Activated B cell treated with CpG ODN at 0.5 μM for 24 hours (primary cell): ENCODE results near the gene HLCS. TPM values are rescaled to one million over a fixed set of nuclear protein-coding genes. Genes with fewer than 3 reads are reported as not detected.

Experiments used
- ATAC-seq: fragments of 200-7000 bp; cut with Tn5 transposase; one replicate; pipeline ENCODE4 v1.10.0; 2021; ENCODE audit warnings: low read depth, mild to moderate bottlenecking, moderate library complexity
- CTCF ChIA-PET: fragments of 350-600 bp; sonication (Branson Sonifier 250); formaldehyde crosslinking; loops from one replicate; lab custom pipeline; 2021; ENCODE audit warnings: antibody characterized with exemption; lab: Charles Lee
- POLR2A ChIA-PET: fragments of 350-600 bp; sonication (Branson Sonifier 250); formaldehyde crosslinking; loops from one replicate; lab custom pipeline; 2021; ENCODE audit warnings: antibody characterized with exemption; lab: Charles Lee
- DNase-seq: peaks from one replicate; pipeline ENCODE4 v3.0.0; 2022
- H3K27ac Mint-ChIP-seq: one replicate; pipeline ENCODE4 v1.8.0; 2020; ENCODE audit warnings: mixed read lengths
- H3K27me3 Mint-ChIP-seq: one replicate; pipeline ENCODE4 v1.8.0; 2021; ENCODE audit warnings: mixed read lengths
- H3K36me3 Mint-ChIP-seq: one replicate; pipeline ENCODE4 v1.8.0; 2021; ENCODE audit warnings: low read depth, mixed read lengths
- H3K4me1 Mint-ChIP-seq: one replicate; pipeline ENCODE4 v1.8.0; 2021; ENCODE audit warnings: mixed read lengths
- H3K4me3 Mint-ChIP-seq: one replicate; pipeline ENCODE4 v1.8.0; 2020; ENCODE audit warnings: mild to moderate bottlenecking, mixed read lengths
- H3K9me3 Mint-ChIP-seq: one replicate; pipeline ENCODE4 v1.8.0; 2020; ENCODE audit warnings: mixed read lengths
- CTCF ChIP-seq: fragments of 200-600 bp; IDR thresholded peaks from one replicate; pipeline ENCODE4 v1.8.0; 2022; ENCODE audit warnings: antibody characterized with exemption, mild to moderate bottlenecking
- intact Hi-C: fragments of 100-400 bp; cut with micrococcal nuclease; formaldehyde crosslinking; loops from one replicate; pipeline ENCODE4 v1.15.1; 2024
- total RNA-seq: library from RNA; stranded (reverse); gene quantifications from 2 replicates; pipeline ENCODE4 v1.2.3, GENCODE V29; 2022

The HLCS gene
- total RNA-seq, 1 donor from 2014 or later = 10.6 TPM

- intact Hi-C loops = no loop called here
- no peak overlapping the region for H3K4me3 Mint-ChIP-seq
- no peak overlapping the region for H3K27ac Mint-ChIP-seq
- H3K4me1 Mint-ChIP-seq = no peaks in the 10 kb centered on the region
- TF ChIP-seq CTCF = no peak
- no peak for DNase-seq
- ChIA-PET CTCF (no interaction called here), POLR2A (no interaction called here)
- no peaks in the 10 kb centered on the region for H3K36me3 Mint-ChIP-seq
- no peak for ATAC-seq
- no peaks in the 10 kb centered on the region for H3K9me3 Mint-ChIP-seq
- H3K27me3 Mint-ChIP-seq = peaks cover 21% of the 10 kb centered on the region
These were observed 244.7 kb downstream of the HLCS start for GRCh38 chr21:36721817-36722216.

GRCh38 chr21:36719614-36720013 is 246.9 kb downstream of the HLCS start:
- ATAC-seq = no peak
- TF ChIP-seq CTCF = no peak
- peaks cover 21% of the 10 kb centered on the region for H3K27me3 Mint-ChIP-seq
- intact Hi-C loops = no loop called here
- H3K9me3 Mint-ChIP-seq = no peaks in the 10 kb centered on the region
- H3K4me1 Mint-ChIP-seq = no peaks in the 10 kb centered on the region
- no peaks in the 10 kb centered on the region for H3K36me3 Mint-ChIP-seq
- no peak for DNase-seq
- no peak overlapping the region for H3K4me3 Mint-ChIP-seq
- no peak overlapping the region for H3K27ac Mint-ChIP-seq
- CTCF ChIA-PET = no interaction called here
- POLR2A ChIA-PET = no interaction called here

- no peak overlapping the region for H3K4me3 Mint-ChIP-seq
- ChIA-PET CTCF (no interaction called here), POLR2A (no interaction called here)
- peaks cover 24% of the 10 kb centered on the region for H3K27me3 Mint-ChIP-seq
- H3K27ac Mint-ChIP-seq = no peak overlapping the region
- no peaks in the 10 kb centered on the region for H3K9me3 Mint-ChIP-seq
- DNase-seq (no peak), ATAC-seq (no peak)
- H3K36me3 Mint-ChIP-seq = no peaks in the 10 kb centered on the region
- intact Hi-C loops = no loop called here
- no peaks in the 10 kb centered on the region for H3K4me1 Mint-ChIP-seq
- no peak for TF ChIP-seq CTCF
These were observed 247.4 kb downstream of the HLCS start for GRCh38 chr21:36718951-36719501.

GRCh38 chr21:36717976-36718375 is 248.5 kb downstream of the HLCS start:
- no peak for TF ChIP-seq CTCF
- ChIA-PET CTCF (no interaction called here), POLR2A (no interaction called here)
- Mint-ChIP-seq H3K9me3 (no peaks in the 10 kb centered on the region), H3K4me3 (no peak overlapping the region), H3K36me3 (no peaks in the 10 kb centered on the region), H3K27ac (no peak overlapping the region), H3K27me3 (peaks cover 29% of the 10 kb centered on the region), H3K4me1 (no peaks in the 10 kb centered on the region)
- ATAC-seq (no peak), DNase-seq (no peak)
- intact Hi-C loops = no loop called here

- DNase-seq (no peak), ATAC-seq (no peak)
- Mint-ChIP-seq H3K4me1 (no peaks in the 10 kb centered on the region), H3K27me3 (peaks cover 41% of the 10 kb centered on the region), H3K4me3 (no peak overlapping the region), H3K9me3 (no peaks in the 10 kb centered on the region), H3K36me3 (no peaks in the 10 kb centered on the region), H3K27ac (no peak overlapping the region)
- no peak for TF ChIP-seq CTCF
- POLR2A ChIA-PET = no interaction called here
- CTCF ChIA-PET = no interaction called here
- intact Hi-C loops = no loop called here
These were observed 249.6 kb downstream of the HLCS start for GRCh38 chr21:36716836-36717235.
